Fibroblast of the conjunctiva (primary cell): ENCODE data around the gene PTPN3.

Source experiments
- DNase-seq: peaks from one replicate; pipeline ENCODE4 v3.0.0-alpha.2; 2010; ENCODE audit warnings: low read depth

The PTPN3 gene

DNA sequence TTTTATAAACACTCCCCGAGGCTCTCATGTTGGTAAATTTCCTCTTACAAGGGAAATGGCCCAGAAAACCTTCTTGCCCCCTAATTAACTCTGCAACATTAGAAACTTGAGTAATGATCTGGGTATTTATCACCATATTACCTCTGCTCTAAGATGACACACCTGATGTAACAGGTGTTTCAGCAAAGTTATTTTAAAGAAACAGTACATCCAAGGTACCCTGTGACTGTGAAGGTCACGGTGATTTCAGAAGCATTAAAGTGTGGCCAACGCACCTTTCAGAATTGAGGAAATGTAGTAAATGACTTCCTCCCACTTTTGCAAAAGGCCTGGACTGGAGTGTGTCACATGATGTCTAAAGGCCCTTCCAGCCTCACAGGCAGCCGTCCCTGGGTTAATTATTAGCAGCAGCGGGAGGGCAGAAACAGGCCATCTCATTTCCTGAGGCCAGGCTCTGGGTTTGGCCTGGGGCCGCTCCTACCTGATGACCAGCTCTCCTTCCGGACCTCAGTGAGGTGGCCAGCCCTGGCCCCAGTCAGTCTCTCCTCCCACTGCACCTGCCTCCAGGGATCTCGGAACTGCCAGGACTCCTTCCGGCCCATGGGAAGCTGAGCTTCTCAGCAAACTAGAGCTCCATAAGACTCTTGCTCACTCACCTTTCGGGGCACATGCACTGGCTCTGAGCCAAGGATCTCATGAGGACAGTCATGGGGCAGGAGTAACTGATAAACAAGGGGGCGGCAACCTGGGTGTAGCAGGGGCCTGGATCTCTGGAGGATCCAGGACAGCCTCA, 20.7 kb downstream of the PTPN3 start:
- DNase-seq, result no peak

DNA sequence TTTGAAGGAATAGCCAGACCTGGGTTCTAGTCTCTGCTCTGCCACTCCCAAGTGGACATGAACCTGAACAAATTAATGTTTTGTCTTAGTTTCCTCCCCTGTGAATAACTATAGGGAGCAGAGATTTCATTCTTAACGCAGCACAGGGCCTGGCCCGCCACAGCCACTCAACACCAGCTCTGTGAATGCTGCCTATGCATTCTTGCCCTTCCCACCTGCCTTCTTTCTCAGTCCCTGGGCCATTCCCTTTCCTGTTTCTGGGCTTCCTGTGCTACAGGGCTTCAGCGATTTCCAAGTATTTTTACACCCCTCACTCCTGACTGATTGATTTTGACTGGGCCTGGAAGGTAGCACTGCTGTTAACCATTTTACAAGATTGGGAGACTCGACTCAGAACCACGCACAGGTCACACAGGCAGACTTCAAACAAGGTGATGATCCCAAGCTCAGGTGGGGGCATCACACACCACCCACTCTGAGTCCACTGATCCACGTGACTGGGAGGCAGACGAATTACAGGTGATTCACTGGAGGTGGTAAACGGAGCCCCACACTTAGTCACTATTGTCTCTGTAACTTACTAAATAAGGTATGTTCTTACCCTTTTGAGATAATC, 21.4 kb downstream of the PTPN3 start:
- DNase-seq, result no peak

DNA sequence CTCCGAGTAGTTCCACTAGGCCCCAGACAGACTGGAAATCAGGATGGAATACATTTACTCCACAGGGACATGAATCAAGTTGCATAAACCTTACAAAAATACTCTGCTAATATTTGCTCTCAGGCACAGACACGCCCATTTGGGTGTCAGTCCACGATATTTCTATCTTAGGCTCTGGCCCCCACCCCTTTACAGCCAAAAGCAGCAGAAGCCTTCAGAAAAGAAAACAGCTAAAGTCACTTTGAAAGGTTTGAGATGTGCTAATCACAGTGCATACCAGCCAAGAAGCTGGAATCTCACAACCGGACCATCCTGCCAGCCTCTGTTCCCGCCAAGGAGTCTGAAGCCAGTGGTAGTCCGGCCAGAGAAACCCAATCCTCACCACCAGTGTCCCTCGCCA, 22.6 kb downstream of the PTPN3 start:
- DNase-seq, result no peak

DNA sequence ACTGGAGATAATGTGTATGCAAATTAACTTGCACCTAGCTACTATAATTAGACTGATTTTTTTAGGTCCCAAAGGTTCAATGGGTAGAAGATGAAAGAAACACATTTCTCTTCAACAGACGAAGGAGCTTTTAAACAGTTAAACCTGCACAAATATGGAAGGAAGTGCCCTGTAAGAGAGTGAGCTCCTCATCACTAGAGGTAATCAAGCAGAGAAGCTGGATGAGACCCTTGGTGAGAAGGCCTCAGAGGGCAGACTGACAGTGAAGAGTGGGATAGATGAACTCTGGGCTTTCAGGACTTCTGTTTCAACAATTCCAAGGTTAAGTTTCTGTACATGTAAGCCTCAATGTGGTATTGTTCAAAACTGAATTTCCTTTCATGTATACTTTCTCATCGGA, 23.2 kb downstream of the PTPN3 start:
- no peak for DNase-seq

DNA sequence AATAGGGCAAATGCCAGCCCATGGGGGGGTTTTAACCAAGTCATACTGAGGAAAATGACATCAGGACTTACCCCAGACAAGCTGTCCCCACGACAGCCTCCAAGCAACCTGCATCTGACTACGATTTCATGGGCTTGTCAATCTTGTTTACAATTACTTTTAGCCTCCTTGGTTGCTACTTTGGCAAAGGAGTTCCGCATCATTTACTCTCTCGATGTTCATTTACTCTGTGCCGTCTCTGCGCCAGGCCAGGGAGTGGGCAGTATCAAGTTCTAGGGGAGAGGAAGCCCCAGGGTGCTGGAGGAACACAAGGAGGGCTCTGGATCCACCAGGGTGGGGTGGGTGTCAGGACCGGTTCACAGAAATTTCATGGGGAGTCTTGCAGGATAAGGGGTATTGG, 23.9 kb downstream of the PTPN3 start:
- no peak for DNase-seq

DNA sequence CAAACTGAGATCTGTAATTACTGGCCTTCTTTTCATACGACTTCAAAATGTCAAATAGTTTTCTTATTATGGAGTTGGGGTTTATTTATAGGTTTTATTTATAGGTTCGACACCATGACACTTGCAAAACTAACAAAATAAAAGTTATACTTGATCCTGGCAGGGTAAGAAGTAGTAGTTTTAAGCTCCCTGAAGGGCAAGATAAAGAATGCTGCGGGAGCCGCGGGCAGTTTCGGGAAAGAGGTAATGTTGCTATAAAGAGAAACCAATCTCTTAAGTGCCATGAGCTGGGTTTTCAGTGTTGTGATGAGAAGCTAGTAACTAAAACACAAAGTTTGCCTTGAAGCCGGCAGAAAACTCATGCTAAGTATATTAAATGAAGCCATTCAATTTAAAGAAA, 24.8 kb downstream of the PTPN3 start:
- no peak for DNase-seq

DNA sequence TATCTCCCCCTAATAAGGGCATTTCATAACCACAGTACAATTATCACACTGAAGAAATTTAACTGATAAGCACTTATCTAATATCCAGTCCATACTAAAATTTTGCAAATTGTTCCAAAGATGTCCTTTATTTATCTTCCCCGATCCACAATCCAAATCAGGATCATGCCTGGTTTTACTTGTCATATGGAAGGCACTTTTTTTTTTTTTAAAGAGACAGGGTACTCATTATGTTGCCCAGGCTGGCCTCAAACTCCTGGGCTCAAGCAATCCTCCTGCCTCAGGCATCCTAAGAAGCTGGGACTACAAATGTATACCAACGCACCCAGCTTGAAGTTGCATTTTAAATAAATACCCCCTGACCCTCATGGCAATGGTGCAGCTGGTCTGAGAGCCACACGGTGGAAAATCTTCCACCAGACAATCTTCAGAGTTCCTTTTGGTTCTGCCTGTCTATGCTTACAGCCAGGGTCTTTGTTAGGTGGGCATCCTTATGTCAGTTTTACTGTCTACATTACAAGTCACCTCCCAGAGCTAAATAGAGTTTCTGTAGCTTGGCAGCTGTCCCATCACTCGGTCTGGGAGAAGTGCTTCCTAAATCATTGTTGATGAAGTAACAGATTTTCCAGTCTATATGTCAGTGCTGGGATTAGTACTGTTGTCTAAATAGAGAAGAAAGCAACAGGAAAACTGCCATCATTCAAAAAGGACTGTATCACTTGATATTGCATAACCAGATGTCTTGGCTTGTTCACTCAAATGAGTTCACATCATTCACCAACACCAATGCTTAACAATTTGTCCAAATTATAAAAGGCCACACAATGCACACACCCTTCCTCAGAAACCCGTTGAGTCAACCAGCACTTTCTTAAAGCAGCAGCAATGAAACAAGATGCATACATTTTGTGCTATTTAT, 26.4 kb downstream of the PTPN3 start:
- DNase-seq, result no peak

DNA sequence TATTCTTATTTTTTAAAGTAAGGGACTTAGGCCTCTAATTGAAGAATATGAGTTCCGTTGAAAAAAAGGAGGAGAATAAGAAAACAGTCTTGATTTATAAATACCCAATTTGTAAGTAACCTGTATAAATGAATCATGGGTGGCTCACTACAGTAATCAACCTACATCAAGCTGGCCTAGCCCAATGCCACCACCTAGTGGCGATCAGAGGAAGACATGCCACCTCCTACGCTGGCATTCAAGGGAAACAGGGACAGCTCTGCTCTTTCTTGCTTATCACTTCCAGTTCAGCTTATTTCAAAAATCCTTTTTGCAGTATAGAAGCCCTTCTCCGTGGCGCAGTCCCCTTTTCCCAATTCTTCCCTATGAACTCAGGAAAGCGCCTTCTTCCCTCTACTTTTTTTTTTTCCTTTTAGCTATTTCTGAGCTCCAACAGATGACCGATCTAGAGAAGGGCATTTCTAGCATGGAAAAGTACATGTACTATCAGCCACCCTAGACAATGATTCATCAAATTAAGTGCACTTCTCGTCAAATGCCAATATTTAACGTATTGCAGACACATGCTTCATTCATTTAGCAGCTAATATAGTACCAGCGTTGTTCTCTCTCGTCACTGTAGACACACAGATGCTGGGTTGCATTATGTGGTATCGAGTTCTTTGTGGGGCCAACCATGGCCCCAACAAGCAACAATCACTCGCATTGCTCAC, 28.3 kb downstream of the PTPN3 start:
- peak; percentile 71 for DNase-seq

DNA sequence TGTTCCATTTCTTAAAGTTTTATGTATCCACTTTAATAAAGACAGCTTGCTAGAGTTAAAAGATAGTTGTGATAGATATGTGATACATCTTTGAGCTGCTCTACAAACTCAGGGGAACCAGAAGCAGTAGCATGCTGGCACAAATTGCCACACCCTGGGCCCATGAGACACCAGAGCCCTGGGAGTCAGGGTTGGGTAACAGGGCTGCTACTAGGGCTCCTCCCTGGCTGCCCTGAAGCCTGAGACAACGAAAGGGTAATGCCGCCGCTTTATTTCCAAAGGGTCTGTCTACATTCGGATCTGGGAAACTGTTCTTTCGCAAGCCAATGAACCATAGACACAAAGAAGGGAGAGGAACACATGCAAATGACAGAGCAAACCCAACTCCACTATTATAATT, 29.2 kb downstream of the PTPN3 start:
- no peak for DNase-seq

DNA sequence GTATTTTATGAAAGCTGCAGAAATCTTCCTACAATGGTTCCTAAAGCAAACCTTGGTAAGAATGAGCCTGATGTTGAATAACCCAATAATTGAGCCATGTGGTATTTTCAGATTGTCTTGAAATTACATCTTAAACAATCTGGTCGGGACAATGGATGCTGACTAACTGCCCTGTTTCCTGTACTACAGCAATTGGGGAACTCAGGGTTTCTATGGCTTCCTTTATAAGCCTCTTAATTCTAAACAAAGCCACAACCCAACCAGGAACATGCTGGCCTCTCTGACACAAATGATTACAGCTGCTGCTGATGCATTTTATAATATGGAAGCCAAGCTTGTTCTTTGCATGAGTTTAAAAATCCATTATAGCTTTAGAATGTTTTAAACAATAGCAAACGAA, 30.2 kb downstream of the PTPN3 start:
- DNase-seq, result no peak

DNA sequence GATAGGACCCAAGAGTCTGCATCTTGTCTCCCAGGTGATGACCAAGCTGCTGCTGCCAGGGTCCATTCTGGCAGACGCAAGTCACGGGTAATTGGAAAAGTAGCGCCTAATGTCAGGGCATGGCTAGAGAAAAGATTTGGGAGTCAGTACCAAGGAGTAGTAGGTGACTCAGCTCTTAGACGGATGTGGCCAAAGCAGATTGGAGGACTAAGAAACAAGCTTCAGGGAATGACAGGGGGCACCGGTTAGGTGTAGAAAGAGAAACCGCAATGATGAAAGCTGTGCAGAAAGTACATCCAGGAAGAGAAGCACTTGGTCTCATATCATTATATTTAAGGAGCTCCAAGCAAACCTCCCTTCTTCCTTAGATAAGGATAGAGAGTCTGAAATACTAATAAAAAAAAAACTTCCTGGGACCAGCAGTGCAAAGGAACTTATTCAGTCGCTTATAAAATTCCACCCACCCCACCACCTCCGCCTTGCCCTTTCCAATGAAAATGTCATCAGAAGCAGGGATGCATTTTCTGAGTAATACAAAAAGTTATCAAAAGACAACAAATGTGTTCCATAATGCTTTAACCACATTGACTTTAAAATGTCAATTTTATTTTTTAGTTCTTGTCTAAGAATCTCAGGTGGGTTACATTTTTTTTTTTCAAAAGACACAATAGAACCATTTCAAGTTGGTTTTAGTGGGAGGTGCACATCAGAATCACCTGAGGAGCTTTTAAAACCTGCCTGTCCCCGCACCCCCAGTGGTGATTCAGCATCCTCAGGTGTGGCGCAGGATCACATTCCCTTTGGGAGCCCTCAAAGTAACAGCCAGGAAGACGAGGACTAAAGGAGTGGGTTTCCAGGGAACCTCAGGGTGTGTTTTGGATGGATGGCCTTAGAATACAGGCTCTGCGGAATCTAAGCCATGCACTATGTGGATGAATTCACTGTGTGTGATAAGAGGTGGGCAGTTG, 31.2 kb downstream of the PTPN3 start:
- DNase-seq, result no peak

DNA sequence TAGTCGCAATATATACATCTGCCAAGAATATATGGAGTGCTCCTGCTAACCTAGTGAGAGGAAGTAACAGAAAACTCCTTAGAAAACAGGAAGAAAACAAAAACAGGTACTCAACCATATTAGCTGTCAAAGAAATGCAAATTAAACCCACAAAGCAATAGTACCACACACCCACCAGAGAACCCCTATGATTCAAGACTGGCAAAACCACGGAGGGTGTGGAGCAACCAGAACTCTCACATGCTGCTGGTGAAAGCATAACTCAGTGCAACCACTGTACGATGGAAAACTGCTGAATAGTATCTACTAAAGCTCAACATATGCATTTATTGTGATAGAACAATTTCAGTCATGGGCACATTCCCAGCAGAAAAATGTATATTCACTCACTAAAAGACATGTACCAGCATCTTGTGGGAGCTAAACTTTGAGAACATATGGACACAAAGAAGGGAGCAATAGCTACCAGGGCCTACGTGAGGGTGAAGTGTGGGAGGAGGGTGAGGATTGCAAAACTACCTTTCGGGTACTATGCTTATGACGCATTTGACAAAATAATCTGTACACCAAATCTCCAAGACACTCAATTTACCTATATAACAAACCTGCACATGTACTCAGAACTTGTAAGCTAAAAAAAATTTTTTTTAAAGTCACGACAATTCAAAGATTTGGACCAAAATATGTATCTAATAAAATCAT, 34.0 kb downstream of the PTPN3 start:
- no peak for DNase-seq

DNA sequence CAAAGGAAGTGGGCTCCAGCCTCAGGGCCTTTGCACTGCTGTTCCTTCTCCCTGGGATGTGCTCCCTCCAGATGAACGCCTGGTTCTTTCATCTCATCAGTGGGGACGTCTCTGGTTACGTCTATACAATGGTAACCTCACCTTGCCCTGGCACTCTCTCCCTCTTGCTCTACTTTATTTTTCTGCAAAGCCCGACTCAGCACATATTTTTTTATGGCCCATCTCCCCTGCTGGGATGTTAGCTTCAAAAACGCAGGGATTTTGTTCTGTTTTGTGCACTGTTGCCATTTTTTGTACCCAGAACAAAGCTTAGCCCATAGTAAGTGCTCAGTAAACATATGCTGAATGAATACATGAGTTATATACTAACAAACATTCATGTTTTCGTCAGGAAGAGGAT, 37.5 kb downstream of the PTPN3 start:
- DNase-seq, result no peak

DNA sequence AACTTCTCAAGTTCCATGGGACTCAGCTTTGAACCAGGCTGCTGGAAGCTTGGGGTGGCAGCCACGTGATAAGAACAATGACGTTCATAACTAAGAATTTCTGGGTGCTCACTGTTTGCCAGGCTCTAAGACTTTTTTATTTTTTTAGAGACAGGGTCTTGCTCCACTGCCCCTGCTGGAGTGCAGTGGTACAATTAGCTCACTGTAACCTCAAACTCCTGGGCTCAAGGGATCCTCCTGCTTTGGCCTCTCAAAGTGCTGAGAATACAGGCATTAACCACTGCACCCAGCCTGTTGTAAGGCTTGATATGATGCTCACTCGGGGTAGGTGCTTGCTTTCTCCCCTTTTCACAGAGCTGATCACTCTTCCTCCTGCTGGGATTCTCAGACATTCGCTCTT, 38.7 kb downstream of the PTPN3 start:
- DNase-seq, result no peak

DNA sequence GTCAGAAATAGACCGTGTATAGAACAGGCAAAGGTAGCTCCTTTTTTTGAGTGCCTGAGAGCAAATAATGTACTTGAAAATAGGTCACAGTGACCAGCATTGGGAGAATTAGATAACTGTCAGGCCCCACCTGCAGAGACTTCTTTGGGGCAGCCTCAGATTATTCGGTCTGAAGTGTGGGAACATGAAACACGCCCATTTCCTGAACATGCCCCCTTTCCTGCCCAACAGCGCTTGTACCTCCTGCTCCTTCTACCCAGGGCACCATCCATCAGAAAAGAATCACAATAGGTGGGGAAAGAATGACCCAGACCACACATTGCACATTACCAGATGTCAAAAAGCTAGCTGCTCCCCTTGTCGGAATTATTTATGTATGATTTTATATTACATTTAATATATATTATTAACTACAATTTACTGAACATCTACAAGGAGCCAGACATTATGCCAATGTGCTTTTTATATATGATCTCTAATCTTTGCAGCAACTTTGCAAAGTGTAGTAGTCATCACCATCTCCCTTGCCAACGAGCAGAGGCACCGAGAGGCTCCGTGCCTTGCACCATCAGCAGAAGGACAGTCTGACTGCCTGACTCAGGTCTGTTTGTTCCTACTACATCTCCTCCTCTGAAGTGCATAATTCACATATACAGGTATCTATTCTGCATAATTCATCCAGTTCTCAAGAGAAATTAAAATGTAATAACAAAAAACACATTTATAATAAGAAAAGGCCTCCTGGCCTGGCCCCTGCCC, 39.5 kb downstream of the PTPN3 start:
- DNase-seq, result no peak

DNA sequence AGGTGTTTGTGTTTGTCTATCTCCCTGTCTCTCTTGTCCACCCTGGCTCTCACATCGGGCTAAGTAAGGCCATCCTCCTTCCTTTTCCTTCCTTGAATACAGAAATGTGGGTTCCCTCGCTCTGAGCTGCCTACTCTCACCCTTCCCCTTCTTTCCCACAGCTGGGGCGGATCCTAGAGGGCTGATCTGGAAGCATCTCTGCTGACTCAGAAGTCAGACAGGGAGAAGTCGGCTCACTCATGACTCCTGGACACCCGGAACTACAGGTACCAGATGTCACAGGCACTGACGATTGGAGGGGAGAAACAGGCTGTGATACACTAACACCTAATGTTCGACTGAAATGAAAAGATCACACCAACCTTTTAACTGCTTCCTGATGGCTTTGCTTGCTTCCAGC, 41.3 kb downstream of the PTPN3 start:
- DNase-seq, result no peak

DNA sequence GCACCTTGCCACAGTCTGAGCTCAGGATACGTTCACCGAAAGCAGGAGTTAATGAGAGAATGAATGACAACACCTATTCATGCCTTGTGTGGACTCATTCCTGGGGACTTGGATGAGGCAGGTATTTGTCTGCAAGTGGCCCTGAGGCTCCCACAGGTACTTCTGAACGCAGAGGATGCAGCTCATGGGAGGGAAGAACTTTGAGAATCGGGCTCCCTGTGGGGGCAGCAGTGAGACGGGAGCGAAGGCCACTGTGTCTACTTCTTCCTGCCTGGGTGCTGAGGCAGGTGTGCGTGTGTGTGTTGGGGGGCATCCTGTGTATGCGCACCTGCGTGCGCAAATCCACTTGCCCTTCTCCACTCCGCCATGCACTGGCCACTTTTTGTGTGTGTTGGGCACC, 42.2 kb downstream of the PTPN3 start:
- no peak for DNase-seq

DNA sequence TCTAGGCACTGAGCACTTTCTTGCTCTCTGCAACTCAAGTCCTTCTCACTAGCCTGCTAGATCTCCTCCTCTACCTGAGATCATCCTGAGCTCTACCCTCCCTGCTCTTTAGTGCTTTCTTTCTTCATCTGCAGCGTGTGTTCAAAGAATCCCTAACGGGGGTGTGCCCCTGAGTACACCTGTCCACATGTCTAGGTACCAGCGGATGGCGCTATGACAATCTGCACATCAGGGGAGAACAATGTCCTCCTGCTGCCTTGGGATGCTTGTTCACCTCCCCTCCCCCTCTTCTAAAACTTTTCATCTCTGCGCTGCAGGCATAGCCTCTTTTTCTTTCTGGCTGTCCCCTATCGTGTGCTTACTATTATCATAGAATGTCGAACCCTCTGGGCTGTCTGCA, 42.7 kb downstream of the PTPN3 start:
- DNase-seq, result no peak

DNA sequence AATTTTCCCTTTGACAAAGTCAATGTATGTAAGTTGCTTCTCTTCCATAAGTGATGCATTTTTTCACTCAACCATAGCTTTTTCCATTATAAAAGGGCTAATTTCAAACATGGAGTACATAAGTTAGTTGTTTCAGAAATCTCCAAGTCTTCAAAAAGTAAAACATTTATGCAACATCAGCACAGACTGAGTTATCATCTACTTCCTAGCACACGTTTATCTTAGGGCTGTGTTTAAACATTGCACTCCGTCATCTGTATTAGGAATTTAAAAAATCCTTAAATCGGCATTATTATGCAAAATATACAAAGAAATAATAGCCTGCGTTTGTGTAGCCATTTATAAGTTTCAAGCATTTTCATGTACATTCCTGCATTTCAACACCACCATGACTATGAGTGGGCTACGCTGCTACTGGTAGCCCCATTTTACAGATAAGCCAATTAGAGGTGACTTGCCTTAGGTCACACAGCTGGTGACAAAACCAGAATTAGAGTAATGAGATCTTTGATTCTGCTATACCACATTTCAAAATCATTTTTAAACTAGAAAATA, 43.4 kb downstream of the PTPN3 start:
- DNase-seq, result no peak
